Breast epithelium (tissue), 4 donors: ENCODE data around the gene INTS15. TPM values are rescaled to one million over a fixed set of nuclear protein-coding genes. Genes with fewer than 3 reads are reported as not detected.

Experiments
- DNase-seq, 2 donors: peaks; one replicate each; pipeline ENCODE4 v3.0.0-alpha.2; 2019; ENCODE audit warnings: low spot score in 2 of 2
- H3K27ac ChIP-seq, 2 donors: fragments of 200-600 bp; sonication (generic) in 1 of 2; one replicate each; pipeline ENCODE4 v1.5.1; 2016 to 2019; ENCODE audit warnings: mild to moderate bottlenecking in 1 of 2
- H3K27me3 ChIP-seq, 2 donors: fragments of 200-600 bp; sonication (generic) in 1 of 2; one replicate each; pipeline versions ENCODE4 v1.5.1 to v1.6.0; 2017 to 2019; ENCODE audit warnings: control low read depth in 1 of 2, mild to moderate bottlenecking in 1 of 2
- H3K36me3 ChIP-seq: fragments of 200-600 bp; one replicate; pipeline ENCODE4 v1.5.1; 2019
- H3K4me1 ChIP-seq, 2 donors: fragments of 200-600 bp; sonication (generic); one replicate each; pipeline ENCODE4 v1.5.1; 2016 to 2019; ENCODE audit warnings: control low read depth in 1 of 2
- H3K4me3 ChIP-seq, 3 donors: fragments of 200-600 bp; sonication (generic); 1 replicate in 2 of 3; 2 replicates in 1 of 3; pipeline ENCODE4 v1.5.1; 2016 to 2019; ENCODE audit warnings: mild to moderate bottlenecking in 3 of 3, moderate library complexity in 2 of 3
- H3K9me3 ChIP-seq, 2 donors: fragments of 200-600 bp; sonication (generic) in 1 of 2; one replicate each; pipeline ENCODE4 v1.5.1; 2016 to 2019; ENCODE audit warnings: control low read depth in 1 of 2
- POLR2A ChIP-seq: fragments of 450-650 bp; IDR thresholded peaks from one replicate; pipeline ENCODE4 v1.6.1; 2016; ENCODE audit warnings: antibody characterized with exemption, mild to moderate bottlenecking, moderate library complexity
- POLR2AphosphoS5 ChIP-seq, 3 donors: sonication (generic); formaldehyde crosslinking; IDR thresholded peaks; one replicate each; pipeline ENCODE4 v1.6.1; 2017; ENCODE audit warnings: antibody characterized with exemption in 3 of 3
- intact Hi-C: fragments of 100-400 bp; cut with DNase I; formaldehyde crosslinking; loops from one replicate; pipeline ENCODE4 v1.15.1; 2023; ENCODE audit warnings: low total_unique reads
- total RNA-seq, 3 donors: library from RNA; depleted of rRNA; stranded (reverse); fragments of >200 nt; gene quantifications; one replicate each; pipeline ENCODE4 v1.1.0, GENCODE V29; 2016
- TF ChIP-seq, protein P1 (sequence below), 3 donors: fragments of 450-650 bp; IDR thresholded peaks; one replicate each; pipeline ENCODE4 v1.5.1; 2016 to 2017; ENCODE audit warnings: antibody characterized with exemption in 3 of 3, mild to moderate bottlenecking in 3 of 3, moderate library complexity in 3 of 3

INTS15 gene
- total RNA-seq, 3 donors from 2014 or later: 22.9 to 36.4 (median 28.2) TPM

DNA sequence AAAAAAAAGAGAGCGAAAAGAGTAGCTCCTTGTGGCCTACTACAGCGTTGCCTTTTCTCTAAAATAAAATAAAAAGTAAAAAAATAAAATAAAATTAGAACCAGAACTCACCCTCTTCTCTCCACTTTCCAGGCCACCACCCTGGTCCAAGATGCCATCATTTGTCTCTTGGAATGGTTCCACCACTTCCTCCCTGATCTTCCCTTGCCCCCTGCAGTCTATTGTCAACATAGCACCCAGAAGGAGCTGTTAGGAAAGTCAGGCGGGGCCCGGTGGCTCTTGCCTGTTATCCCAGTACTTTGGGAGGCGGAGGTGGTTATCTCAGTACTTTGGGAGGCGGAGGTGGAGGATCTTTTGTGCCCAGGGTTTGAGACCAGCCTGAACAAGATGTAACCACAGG, 31.0 kb upstream of the INTS15 start:
- Histone ChIP-seq H3K27ac (no peak overlapping the region), H3K27me3 (no peaks in the 10 kb centered on the region), H3K4me3 (no peak overlapping the region), H3K9me3 (no peaks in the 10 kb centered on the region), H3K4me1 (no peaks in the 10 kb centered on the region), H3K36me3 (no peaks in the 10 kb centered on the region)
- TF ChIP-seq POLR2AphosphoS5 (IDR thresholded peaks at IDR 0.05): no peak
- TF ChIP-seq POLR2A: no peak
- TF ChIP-seq, protein P1, sequence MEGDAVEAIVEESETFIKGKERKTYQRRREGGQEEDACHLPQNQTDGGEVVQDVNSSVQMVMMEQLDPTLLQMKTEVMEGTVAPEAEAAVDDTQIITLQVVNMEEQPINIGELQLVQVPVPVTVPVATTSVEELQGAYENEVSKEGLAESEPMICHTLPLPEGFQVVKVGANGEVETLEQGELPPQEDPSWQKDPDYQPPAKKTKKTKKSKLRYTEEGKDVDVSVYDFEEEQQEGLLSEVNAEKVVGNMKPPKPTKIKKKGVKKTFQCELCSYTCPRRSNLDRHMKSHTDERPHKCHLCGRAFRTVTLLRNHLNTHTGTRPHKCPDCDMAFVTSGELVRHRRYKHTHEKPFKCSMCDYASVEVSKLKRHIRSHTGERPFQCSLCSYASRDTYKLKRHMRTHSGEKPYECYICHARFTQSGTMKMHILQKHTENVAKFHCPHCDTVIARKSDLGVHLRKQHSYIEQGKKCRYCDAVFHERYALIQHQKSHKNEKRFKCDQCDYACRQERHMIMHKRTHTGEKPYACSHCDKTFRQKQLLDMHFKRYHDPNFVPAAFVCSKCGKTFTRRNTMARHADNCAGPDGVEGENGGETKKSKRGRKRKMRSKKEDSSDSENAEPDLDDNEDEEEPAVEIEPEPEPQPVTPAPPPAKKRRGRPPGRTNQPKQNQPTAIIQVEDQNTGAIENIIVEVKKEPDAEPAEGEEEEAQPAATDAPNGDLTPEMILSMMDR (IDR thresholded peaks at IDR 0.05): no peak
- no peak for DNase-seq
- intact Hi-C loops: no loop called here

DNA sequence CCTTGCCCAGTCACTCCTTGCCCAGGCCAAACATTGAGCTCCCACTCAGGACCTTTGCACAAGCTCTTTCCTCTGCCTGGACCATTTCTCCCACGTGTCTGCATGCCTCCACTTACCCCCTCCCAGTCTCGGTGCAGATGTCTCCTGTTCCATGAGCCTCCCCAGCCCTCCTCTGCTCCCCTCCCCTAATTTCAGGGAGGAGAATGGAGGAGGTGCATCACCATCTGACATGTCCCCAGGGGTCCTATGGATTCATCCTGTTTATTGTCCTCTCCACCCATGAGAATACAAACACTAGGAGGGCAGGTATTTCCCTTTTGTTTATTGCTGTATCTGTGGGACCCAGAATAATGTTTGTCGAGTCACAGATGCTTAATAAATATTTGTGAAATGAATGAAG, 29.9 kb upstream of the INTS15 start:
- Histone ChIP-seq H3K9me3 (no peaks in the 10 kb centered on the region), H3K27me3 (no peaks in the 10 kb centered on the region), H3K4me1 (no peaks in the 10 kb centered on the region), H3K36me3 (no peaks in the 10 kb centered on the region), H3K4me3 (no peak overlapping the region), H3K27ac (no peak overlapping the region)
- DNase-seq: no peak
- TF ChIP-seq POLR2A (no peak), POLR2AphosphoS5 (IDR thresholded peaks at IDR 0.05) (no peak)
- TF ChIP-seq, protein P1 (IDR thresholded peaks at IDR 0.05): no peak
- intact Hi-C loops: no loop called here

- Histone ChIP-seq H3K4me1 (no peaks in the 10 kb centered on the region), H3K36me3 (no peaks in the 10 kb centered on the region), H3K4me3 (no peak overlapping the region), H3K27ac (no peak overlapping the region), H3K9me3 (no peaks in the 10 kb centered on the region), H3K27me3 (no peaks in the 10 kb centered on the region)
- no peak for DNase-seq
- TF ChIP-seq POLR2A (no peak), POLR2AphosphoS5 (IDR thresholded peaks at IDR 0.05) (no peak)
- TF ChIP-seq, protein P1 (IDR thresholded peaks at IDR 0.05): no peak
- intact Hi-C loops: no loop called here
Observed at GRCh38 chr7:6562106-6562505, 27.7 kb upstream of the INTS15 start.

DNA sequence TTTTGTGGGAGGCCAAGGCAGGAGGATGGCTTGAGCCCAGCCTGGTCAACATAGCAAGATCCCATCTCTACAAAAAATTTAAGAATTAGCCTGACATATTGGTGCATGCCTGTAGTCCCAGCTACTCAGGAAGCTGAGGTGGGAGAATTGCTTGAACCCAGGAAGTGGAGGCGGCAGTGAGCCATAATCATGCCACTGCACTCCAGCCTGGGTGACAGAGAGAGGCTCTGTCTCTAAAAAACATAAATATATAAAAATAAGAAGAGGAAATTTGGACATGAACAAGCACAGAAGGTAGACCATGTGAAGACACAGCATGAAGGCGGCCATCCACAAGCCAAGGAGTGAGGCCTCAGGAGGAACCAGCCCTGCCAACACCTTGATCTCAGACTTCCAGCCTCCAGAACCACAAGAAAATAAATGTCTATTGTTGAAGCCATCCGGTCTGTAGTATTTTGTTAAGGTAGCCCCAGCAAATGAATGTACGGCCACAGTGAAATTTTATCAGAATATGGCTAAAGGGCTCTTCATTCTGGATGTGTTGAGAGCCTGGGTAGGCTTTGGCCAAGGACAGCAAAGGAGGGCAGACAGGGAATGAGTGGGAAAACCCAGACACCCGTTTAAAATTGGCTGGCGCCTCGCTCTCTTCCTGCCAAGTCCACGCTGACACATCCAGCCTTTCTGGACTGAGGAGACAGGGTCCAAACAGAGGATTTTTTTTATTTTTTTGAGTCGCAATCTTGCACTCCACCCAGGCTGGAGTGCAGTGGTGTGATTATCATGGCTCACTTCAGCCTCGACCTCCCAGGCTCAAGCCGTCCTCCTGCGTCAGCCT, 25.7 kb upstream of the INTS15 start:
- TF ChIP-seq, protein P1 (IDR thresholded peaks at IDR 0.05): no peak
- TF ChIP-seq POLR2AphosphoS5 (IDR thresholded peaks at IDR 0.05) (no peak), POLR2A (no peak)
- intact Hi-C loops: no loop called here
- Histone ChIP-seq H3K4me1 (no peaks in the 10 kb centered on the region), H3K36me3 (no peaks in the 10 kb centered on the region), H3K4me3 (no peak overlapping the region), H3K9me3 (no peaks in the 10 kb centered on the region), H3K27me3 (no peaks in the 10 kb centered on the region), H3K27ac (no peak overlapping the region)
- DNase-seq: no peak

- no peak overlapping the region for H3K4me3 ChIP-seq
- no peak overlapping the region for H3K27ac ChIP-seq
- intact Hi-C loops: no loop called here
- H3K4me1 ChIP-seq: no peaks in the 10 kb centered on the region
- H3K27me3 ChIP-seq: no peaks in the 10 kb centered on the region
- TF ChIP-seq POLR2A (no peak), POLR2AphosphoS5 (IDR thresholded peaks at IDR 0.05) (no peak)
- TF ChIP-seq, protein P1 (IDR thresholded peaks at IDR 0.05): no peak
- no peaks in the 10 kb centered on the region for H3K9me3 ChIP-seq
- DNase-seq: no peak
- H3K36me3 ChIP-seq: no peaks in the 10 kb centered on the region
Observed at GRCh38 chr7:6565655-6566054, 24.2 kb upstream of the INTS15 start.
